GM21367 (cell line): ENCODE measurements around the gene SLC7A9.
"Not testable (repeated sequence)": the region's sequence is repeated elsewhere in the genome, so short reads cannot be mapped to it uniquely, and the experiment has no call there.

ENCODE experiments used
- ATAC-seq: cut with Tn5 transposase; IDR thresholded peaks from one replicate; pipeline ENCODE4 v1.9.1; 2021; ENCODE audit not compliant: unreplicated experiment

The SLC7A9 gene

DNA sequence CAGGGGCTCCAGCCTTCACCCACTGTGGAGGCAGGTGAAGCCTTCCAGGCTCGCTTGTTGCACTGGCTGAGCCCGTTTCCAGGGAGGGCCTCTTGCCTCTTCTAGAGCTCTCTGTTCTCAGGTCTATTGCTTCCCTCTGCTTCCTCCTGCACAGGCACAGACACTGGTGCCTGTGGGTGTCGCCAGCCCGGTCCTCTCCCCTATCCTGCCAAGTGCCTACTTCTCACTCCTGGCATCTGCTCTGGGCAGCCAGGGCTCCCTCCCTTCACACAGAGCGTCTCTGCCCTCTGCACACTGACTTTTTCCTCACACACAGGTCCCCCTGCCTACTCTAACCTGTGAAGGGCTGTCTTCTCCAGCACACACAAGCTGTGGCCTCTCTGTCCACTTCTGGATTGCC is 60.3 kb downstream of the SLC7A9 start:
- ATAC-seq = no peak

GRCh38 chr19:32808236-32808635 is 61.3 kb downstream of the SLC7A9 start:
- ATAC-seq = no peak

- ATAC-seq = no peak
These were observed 66.7 kb downstream of the SLC7A9 start for GRCh38 chr19:32802840-32803239.

DNA sequence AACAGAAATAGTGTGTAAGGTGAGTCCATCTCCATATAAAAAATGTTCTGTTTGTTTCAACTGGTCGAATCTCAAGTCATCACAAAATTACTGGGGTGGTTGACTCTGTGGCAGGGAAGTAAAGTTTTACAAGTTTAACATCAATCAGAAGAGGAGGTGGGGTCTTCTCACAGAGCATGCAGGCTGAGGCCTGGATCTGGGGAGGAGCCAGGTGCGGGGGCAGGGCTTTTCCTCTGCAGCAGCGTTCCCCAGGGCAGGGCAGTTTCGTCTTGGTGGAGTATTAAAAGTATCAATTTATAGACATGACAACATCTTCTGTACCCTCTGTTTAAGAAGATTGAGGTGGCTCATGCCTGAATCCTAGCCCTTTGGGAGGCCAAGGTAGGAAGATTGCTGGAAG is 68.8 kb downstream of the SLC7A9 start:
- ATAC-seq = no peak

DNA sequence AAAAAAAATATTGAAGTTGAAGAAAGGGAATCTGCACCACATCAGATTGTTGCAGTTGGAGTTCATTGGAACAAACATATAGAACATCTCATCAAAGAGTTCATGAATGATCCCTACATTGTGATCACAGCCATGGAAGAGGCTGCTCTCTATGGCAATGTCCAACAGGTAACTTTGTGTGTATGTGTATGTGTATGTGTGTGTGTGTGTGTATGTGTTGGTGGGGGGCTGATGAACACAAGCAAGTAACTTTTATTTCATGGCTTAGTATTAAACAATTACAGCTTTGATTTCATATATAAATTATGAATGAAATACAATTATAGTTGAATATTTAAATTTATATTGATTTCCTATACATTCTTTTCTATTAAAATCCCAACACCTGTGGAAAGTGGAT is 69.4 kb downstream of the SLC7A9 start:
- ATAC-seq = no peak

DNA sequence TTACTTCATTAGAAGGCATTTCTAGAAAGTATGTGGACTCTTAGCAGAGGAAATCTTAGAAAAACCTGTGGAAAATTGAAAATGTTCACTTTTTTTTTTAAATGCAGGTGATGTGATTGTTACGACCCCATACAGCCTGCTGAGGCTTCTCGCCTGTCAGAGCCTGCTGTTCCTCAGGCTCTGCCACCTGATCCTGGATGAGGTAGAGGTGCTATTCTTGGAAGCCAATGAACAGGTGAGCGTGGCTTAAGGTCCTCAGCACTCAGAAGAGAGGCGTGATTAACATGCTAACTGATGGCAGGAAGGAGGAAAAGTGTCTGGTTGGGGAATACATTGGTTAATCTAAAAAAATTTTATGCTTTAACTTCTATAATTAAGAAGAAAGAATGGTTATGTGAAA is 71.4 kb downstream of the SLC7A9 start:
- ATAC-seq = no peak

DNA sequence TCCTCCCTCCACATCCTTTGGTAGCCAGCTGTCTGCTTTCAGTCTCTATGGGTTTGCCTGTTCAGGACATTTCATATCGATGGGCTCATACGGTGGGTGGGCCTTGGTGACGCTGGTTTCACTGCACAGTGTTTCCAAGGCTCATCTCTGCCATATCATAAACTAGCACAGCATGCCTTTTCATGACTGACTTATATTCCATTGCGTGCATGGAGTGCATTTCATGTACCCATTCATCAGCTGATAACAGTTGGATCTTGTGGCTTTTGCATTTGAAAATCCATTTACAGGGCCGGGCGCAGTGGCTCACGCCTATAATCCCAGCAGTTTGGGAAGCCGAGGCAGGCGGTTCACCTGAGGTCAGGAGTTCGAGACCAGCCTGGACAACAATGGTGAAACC is 80.1 kb downstream of the SLC7A9 start:
- no peak for ATAC-seq

DNA sequence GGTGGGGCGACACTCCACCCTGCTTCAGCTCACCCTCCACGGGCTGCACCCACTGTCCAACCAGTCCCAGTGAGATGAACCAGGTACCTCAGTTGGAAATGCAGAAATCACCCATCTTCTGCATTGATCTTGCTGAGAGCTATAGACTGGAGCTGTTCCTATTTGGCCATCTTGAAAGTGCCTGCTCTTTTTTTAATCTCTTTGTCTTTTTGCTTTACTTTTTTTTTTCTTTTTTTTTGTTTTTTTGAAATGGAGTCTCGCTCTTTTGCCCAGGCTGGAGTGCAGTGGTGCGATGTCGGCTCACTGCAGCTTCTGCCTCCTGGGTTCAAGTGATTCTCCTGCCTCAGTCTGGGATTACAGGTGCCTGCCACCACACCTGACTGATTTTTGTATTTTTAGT is 81.7 kb downstream of the SLC7A9 start:
- ATAC-seq = not testable (repeated sequence)

DNA sequence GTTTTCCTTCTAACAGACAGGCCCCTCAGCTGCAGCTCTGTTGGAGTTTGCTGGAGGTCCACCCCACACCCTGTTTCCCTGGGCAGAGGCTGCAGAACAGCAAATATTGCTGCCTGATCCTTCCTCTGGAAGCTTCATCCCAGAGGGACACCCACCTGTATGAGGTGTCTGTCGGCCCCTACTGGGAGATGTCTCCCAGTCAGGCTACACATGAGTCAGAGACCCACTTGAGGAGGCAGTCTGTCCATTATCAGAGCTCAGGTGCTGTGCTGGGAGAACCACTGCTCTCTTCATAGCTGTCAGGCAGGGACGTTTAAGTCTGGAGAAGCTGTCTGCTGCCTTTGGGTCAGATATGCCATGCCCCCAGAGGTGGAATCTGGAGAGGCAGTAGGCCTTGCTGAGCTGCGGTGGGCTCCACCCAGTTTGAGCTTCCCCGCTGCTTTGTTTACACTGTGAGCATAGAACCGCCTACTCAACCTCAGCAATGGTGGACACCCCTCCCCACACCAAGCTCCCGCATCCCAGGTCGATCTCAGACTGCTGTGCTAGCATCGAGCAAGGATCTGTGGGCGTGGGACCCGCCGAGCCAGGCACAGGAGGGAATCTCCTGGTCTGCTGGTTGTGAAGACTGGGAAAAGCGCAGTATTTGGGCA is 82.3 kb downstream of the SLC7A9 start:
- not testable (repeated sequence) for ATAC-seq

GRCh38 chr19:32782089-32782488 is 87.5 kb downstream of the SLC7A9 start:
- ATAC-seq = not testable (repeated sequence)

DNA sequence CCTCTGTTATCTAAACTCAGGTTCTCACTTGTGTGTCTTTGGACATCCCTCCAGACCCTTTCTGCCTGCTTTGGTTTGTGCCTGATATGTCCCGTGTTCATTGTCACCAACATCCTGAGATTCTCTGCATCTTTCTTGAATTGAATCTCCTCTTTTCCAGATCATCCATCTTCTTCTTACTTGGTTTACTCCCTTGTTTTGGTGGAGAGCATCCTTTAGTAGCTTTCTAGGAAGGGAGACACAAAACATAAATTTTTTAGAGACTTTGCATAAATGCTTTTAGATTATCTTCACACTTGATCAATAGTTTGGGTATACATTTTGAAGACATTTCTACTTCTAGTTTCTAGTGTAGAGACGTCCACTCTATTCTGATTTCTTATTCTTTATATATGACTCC is 88.3 kb downstream of the SLC7A9 start:
- no peak for ATAC-seq
